GM19452 (cell line): ENCODE results near the gene MET.
"Not testable (repeated sequence)": the region's sequence is repeated elsewhere in the genome, so short reads cannot be mapped to it uniquely, and the experiment has no call there.

Experiments used
- ATAC-seq: cut with Tn5 transposase; IDR thresholded peaks from one replicate; pipeline ENCODE4 v1.9.1; 2021; ENCODE audit not compliant: unreplicated experiment

The MET gene

DNA sequence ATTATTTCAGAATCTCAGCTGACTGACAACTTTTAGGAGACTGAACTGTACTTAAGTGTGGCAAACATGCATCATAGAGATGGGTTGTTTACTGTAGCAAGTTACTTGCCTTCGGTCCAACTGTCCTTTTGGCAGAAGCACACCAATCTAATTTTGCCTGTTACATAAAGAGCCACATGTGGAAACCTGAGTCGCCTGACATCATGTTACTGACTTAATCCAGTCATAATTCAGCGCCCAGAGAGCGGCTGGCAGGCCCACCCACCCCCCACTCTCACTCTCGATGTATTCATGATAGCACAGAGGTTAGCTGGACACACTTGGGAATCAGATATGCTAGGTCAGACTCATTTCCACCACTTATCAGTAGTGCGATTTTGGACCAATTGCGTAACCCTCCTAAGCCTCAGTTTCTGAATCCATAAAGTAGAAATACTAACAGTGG lies 133.1 kb downstream of the MET start:
- ATAC-seq: no peak

DNA sequence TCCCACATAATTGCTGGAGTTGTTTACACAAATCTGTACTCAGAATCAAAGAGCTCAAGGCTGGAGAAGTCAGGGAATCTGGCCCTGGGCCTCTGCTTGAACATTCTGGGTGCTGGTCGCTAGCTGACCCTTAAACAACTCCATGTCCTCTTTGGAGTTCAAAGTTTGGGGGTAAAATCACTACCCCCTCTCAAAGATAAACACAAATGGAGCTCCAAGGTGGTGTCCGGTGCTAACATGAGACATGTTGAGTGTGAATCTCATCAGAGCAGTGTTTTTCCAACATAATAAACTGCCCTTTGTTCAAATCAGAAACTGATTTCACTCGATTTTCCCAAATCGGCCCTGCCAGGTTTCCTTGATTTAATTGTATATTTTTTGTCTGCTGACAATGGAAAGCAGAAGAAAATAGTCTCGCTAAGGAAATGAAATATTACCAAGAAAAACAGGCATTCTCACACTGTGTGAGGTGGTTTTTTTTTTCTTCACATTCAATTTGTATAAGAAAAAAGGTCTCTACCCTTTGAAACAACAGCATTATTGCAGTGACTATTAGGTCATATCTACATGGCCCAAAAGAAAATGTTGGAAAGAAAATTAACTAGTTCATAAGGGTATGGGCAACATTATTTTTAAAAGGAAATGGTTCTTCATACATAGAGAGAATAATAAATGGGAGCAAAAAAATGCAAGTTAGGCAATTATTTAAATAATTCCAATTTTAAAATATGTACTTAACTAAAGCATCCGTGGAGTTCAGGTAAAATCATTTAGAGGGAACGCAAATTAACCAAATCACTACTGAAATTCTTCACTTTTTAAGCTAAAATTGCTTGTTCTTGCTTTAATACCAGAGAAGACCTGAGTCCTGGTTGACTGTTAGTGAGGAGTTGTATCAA lies 134.3 kb downstream of the MET start:
- ATAC-seq: no peak

DNA sequence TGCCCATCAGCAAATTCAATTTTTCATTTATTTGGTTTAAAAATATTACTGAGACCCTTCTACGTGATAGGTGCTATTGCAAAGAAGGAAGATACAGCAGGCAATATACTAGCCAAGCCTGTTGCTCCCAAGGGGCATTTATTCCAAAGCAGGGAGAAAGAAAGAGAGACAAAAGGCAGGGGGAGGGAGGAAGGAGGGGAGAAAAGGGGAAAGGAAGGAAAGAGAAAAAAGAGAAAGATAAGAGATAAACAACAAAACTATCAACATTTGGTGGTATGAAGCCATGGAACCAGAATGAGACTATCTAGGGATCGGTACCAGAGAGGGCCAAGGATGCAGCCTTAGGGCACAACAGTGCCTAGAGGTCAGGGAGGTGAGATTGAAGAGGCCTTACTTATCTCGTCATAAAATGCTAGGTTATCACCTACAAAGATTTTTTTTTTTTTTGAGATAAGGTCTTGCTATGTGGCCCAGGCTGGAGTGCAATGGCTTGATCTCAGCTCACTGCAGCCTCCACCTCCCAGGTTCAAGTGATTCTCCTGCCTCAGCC lies 135.1 kb downstream of the MET start:
- no peak for ATAC-seq

GRCh38 chr7:116809636-116810266 lies 137.8 kb downstream of the MET start:
- ATAC-seq: no peak

- ATAC-seq: no peak
Measured at GRCh38 chr7:116810267-116811116, 138.5 kb downstream of the MET start.

DNA sequence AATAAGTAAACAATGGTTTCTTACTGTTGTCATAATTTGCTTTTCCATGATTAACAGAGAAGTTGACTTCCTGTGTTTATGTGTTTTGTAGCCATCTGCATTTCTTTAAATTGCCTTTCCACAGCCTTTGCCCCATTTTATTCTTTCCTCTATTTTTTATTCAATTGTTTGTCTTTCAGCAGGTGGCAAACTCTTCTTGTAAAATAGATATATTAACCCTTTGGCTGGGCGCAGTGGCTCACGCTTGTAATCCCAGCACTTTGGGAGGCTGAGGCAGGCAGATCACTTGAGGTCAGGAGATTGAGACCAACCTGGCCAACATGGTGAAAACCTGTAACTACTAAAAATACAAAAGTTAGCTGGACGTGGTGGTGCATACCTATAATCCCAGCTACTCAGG lies 139.8 kb downstream of the MET start:
- no peak for ATAC-seq

DNA sequence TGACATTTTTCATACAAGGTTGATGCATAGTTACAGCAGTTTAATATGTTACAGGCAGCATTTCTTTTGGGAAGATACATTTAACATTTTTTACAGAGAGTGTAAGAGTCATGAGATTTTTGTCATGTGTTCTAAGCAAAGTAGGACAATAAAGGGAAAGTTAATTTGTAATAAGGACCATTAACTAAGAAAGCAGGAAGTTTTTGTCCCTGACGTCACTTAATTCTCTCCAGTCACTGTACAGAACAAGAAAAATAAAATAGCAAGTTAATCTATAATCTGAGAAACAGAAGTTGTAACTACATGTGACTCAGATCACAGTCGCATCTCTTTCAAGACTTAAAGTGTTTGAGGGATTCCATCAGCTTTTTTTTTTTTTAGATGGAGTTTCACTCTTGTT lies 140.9 kb downstream of the MET start:
- ATAC-seq: no peak

DNA sequence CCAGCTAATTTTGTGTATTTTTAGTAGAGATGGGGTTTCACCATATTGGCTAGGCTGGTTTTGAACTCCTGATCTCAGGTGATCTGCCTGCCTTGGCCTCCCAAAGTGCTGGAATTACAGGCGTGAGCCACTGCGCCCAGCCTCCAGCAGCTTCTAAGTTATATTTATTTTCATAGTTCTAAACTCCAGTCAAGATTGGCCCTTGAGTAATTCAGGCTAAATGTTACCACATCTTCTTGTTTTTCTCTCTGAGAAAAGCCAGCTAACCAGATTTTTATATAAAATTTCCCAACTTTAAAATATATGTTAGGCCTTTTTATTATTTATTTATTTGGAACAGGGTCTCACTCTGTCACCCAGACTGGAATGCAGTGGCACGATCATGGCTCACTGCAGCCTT lies 141.4 kb downstream of the MET start:
- ATAC-seq: not testable (repeated sequence)

GRCh38 chr7:116815041-116815440 lies 143.0 kb downstream of the MET start:
- no peak for ATAC-seq

DNA sequence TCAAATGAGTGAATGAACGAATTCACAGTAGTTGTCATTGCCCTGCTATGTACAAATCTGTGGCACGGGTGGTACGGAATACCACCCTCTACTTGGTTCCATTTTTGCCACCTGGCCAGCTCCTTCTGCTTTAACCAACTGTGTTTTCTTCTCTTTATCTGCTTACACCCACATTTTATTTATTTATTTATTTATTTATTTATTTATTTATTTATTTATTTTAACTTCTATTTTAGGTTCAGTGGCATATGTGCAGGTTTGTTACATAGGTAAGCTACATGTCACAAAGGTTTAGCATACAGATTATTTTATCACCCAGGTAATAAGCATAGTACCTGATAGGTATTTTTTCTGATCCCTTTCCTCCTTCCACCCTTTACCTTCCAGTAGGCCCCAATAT lies 148.2 kb downstream of the MET start:
- no peak for ATAC-seq

DNA sequence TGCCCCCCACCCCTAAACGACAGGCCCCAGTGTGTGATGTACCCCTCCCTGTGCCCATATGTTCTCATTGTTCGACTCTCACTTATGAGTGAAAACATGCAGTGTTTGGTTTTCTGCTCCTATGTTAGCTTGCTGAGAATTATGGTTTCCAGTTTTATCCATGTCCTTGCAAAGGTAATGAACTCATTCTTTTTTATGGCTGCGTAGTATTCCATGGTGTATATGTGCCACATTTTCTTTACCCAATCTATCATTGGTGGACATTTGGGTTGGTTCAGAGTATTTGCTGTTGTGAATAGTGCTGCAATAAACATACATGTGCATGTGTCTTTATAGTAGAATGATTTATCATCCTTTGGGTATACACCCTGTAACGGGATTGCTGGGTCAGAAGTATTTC lies 149.7 kb downstream of the MET start:
- ATAC-seq: not testable (repeated sequence)

- ATAC-seq: no peak
Measured at GRCh38 chr7:116824449-116824848, 152.5 kb downstream of the MET start.

- no peak for ATAC-seq
Measured at GRCh38 chr7:116828281-116828680, 156.3 kb downstream of the MET start.

DNA sequence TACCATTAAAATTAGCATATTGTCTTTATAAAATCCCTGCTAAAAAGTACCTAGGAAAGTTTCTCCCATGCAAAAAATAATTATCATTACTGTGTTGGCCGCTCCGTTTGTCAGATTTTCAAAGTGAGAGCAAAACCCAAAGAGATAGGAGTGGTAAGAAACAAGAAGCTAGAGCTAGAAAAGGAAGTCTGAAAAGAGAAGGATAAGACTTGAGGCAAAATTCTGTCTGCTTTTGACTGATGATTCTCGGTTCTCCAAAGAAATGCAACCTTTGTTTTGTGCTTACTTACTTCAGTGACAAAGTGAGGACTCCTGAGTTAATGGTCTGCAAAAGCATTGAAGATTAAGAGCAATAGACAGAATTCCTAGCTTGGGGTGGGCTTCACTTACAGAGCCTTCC lies 157.0 kb downstream of the MET start:
- ATAC-seq: no peak

DNA sequence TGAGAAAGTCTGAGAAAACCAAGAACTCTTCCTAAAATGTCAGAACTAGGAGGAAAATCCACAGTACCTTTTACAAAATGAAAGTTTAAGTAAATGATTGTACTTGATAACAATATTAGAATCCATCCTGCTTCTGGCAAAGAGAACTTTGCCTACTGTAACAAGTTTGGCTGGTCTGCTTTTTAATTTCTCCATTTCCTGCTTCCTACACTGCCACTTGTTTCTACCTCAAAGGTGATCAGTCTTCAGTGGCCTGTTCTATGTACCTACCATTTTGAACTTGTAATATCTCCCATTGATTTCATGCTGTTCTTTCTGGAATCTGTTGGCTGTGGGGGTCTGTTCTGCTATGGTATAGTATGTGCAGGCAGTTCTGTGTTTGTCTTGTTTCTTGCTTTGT lies 157.5 kb downstream of the MET start:
- ATAC-seq: no peak

- ATAC-seq: no peak
Measured at GRCh38 chr7:116832692-116833091, 160.7 kb downstream of the MET start.

- ATAC-seq: no peak
Measured at GRCh38 chr7:116834815-116835504, 163.0 kb downstream of the MET start.

GRCh38 chr7:116836048-116836447 lies 164.1 kb downstream of the MET start:
- ATAC-seq: no peak

DNA sequence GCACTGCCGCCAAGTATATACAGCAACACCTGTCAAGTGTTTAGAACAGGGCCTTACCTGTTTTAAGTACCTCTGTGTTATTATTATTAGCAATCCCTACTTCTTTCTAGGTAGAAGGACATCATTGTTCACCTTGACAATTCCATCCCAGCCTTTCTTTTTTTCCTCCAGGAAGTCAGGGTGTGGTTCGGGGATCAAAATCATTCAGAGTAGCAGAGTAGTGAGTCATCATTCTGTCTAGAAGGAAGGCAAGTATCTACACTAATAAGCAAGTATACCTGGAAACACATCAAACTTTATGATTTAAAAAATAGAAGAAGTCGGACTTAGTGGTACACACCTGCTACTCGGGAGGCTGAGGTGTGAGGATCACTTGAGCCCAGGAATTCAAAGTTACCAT lies 164.9 kb downstream of the MET start:
- ATAC-seq: no peak

DNA sequence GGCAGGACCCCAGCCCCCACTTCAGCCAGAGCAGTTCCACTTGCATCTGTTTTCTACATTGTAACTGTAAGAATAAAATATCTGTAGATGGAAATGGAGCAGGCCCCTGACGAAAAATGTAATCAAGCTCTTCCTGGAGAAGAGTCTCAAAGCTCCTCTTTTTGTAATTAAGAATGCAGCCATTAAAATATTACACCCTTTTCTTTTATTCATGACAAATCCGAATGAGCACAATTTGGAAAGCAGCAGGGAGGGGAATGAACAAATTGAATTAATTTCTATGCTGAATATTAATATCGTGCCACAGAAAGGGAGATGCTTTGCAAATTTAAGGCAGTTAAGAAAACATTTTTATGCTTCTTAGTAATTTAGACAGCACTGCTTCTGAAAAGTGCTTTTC lies 165.6 kb downstream of the MET start:
- no peak for ATAC-seq

GRCh38 chr7:116840256-116840655 lies 168.3 kb downstream of the MET start:
- no peak for ATAC-seq
